Measurements from ENCODE around the gene MDFIC2. TPM values are rescaled to one million over a fixed set of nuclear protein-coding genes. Genes with fewer than 3 reads are reported as not detected.

The MDFIC2 gene
- polyA plus RNA-seq, 1 of the 3 experiments (the other 2 are of a cell fraction), result not detected

GRCh38 chr3:70225146-70225545 is 87.3 kb downstream of the MDFIC2 start:
- 66% methylated on average over 3 of the region's 3 CpGs for WGBS (ENCODE audit: low lambda C conversion rate)
- TF ChIP-seq CTCF (IDR thresholded peaks at IDR 0.05), result no peak
- no peak for TF ChIP-seq TAF1 (IDR thresholded peaks at IDR 0.05; ENCODE audit: borderline replicate concordance, low read depth, low read length)
- no peak for TF ChIP-seq NFIC (IDR thresholded peaks at IDR 0.05; ENCODE audit: borderline replicate concordance)
- DNase-seq, result no peak

GRCh38 chr3:70224337-70224736 is 88.1 kb downstream of the MDFIC2 start:
- ChIA-PET CTCF (no interaction called here), POLR2A (no interaction called here)

More at GRCh38 chr3:70225146-70225545, 87.3 kb downstream of the MDFIC2 start:
- no peak overlapping the region for H3K9ac ChIP-seq
- H3K9me3 ChIP-seq, result no peaks in the 10 kb centered on the region
- H3K4me3 ChIP-seq (ENCODE audit: low read depth in 2 of 2, low read length in 1 of 2), result no peak overlapping the region
- H3K27me3 ChIP-seq (ENCODE audit: insufficient read depth), result no peaks in the 10 kb centered on the region
- H3K79me2 ChIP-seq (ENCODE audit: insufficient read depth), result no peaks in the 10 kb centered on the region
- no peaks in the 10 kb centered on the region for H3K4me1 ChIP-seq (ENCODE audit: control insufficient read depth in 1 of 2, insufficient read depth in 2 of 2, low read depth in 1 of 2, low read length in 1 of 2)
- ChIA-PET CTCF (no interaction called here), POLR2A (no interaction called here)
- H3K36me3 ChIP-seq (replicated peaks in 1 of 2; ENCODE audit: control insufficient read depth in 1 of 2, insufficient read depth in 2 of 2, low read length in 1 of 2), result no peaks in the 10 kb centered on the region
- no peak overlapping the region for H2AFZ ChIP-seq (ENCODE audit: low read depth)
- H3K4me2 ChIP-seq, result no peak overlapping the region
- H3F3A ChIP-seq (replicated peaks; ENCODE audit: insufficient read depth), result no peaks in the 10 kb centered on the region
- no peak overlapping the region for H3K27ac ChIP-seq (ENCODE audit: low read depth in 2 of 2, low read length in 1 of 2)
- no peaks in the 10 kb centered on the region for H4K20me1 ChIP-seq (ENCODE audit: insufficient read depth)
- no peaks in the 10 kb centered on the region for H3K9me2 ChIP-seq

More at GRCh38 chr3:70224337-70224736, 88.1 kb downstream of the MDFIC2 start:
- H3K9ac ChIP-seq, result no peak overlapping the region
- no peaks in the 10 kb centered on the region for H3K36me3 ChIP-seq (replicated peaks in 1 of 2; ENCODE audit: control insufficient read depth in 1 of 2, insufficient read depth in 2 of 2, low read length in 1 of 2)
- no peaks in the 10 kb centered on the region for H3K9me2 ChIP-seq
- H3K4me3 ChIP-seq (ENCODE audit: low read depth in 2 of 2, low read length in 1 of 2), result no peak overlapping the region
- no peaks in the 10 kb centered on the region for H3F3A ChIP-seq (replicated peaks; ENCODE audit: insufficient read depth)
- no peaks in the 10 kb centered on the region for H3K79me2 ChIP-seq (ENCODE audit: insufficient read depth)
- no peaks in the 10 kb centered on the region for H3K9me3 ChIP-seq
- DNase-seq, result no peak
- 59% methylated on average over 5 of the region's 5 CpGs for WGBS (ENCODE audit: low lambda C conversion rate)
- no peaks in the 10 kb centered on the region for H3K4me1 ChIP-seq (ENCODE audit: control insufficient read depth in 1 of 2, insufficient read depth in 2 of 2, low read depth in 1 of 2, low read length in 1 of 2)
- no peaks in the 10 kb centered on the region for H4K20me1 ChIP-seq (ENCODE audit: insufficient read depth)
- TF ChIP-seq EP300 (IDR thresholded peaks at IDR 0.05; ENCODE audit: borderline replicate concordance in 1 of 2, low read depth in 1 of 2, low read length in 1 of 2) (no peak), ZBTB33 (IDR thresholded peaks at IDR 0.05; ENCODE audit: borderline replicate concordance, low read depth) (no peak), FOXM1 (IDR thresholded peaks at IDR 0.05; ENCODE audit: low read depth) (no peak), TAF1 (IDR thresholded peaks at IDR 0.05; ENCODE audit: borderline replicate concordance, low read depth, low read length) (no peak), MEF2A (IDR thresholded peaks at IDR 0.05; ENCODE audit: borderline replicate concordance, low read depth) (no peak), RAD21 (IDR thresholded peaks at IDR 0.05; ENCODE audit: low read length) (no peak), POLR2AphosphoS5 (IDR thresholded peaks at IDR 0.05; ENCODE audit: low read depth, low read length) (no peak), TEAD4 (IDR thresholded peaks at IDR 0.05; ENCODE audit: borderline replicate concordance, insufficient read depth) (no peak), GATA2 (CRISPR knock-in tag; IDR thresholded peaks at IDR 0.05) (no peak), CHD2 (IDR thresholded peaks at IDR 0.05; ENCODE audit: low read length, partially characterized antibody) (no peak), SIN3A (IDR thresholded peaks at IDR 0.05; ENCODE audit: borderline replicate concordance, low read depth, low read length) (no peak), TCF12 (IDR thresholded peaks at IDR 0.05) (no peak), IRF3 (IDR thresholded peaks at IDR 0.05; ENCODE audit: low read depth, low read length) (no peak), GABPA (IDR thresholded peaks at IDR 0.05; ENCODE audit: low read depth) (no peak), NRF1 (IDR thresholded peaks at IDR 0.05; ENCODE audit: low read depth, low read length) (no peak), NFIC (IDR thresholded peaks at IDR 0.05; ENCODE audit: borderline replicate concordance) (no peak), ELF1 (IDR thresholded peaks at IDR 0.05) (no peak), RXRA (IDR thresholded peaks at IDR 0.05; ENCODE audit: borderline replicate concordance, low read depth) (no peak)
- TF ChIP-seq, protein P1, sequence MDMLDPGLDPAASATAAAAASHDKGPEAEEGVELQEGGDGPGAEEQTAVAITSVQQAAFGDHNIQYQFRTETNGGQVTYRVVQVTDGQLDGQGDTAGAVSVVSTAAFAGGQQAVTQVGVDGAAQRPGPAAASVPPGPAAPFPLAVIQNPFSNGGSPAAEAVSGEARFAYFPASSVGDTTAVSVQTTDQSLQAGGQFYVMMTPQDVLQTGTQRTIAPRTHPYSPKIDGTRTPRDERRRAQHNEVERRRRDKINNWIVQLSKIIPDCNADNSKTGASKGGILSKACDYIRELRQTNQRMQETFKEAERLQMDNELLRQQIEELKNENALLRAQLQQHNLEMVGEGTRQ (IDR thresholded peaks at IDR 0.05; ENCODE audit: borderline replicate concordance, low read depth, low read length), result no peak
- TF ChIP-seq, protein P2, sequence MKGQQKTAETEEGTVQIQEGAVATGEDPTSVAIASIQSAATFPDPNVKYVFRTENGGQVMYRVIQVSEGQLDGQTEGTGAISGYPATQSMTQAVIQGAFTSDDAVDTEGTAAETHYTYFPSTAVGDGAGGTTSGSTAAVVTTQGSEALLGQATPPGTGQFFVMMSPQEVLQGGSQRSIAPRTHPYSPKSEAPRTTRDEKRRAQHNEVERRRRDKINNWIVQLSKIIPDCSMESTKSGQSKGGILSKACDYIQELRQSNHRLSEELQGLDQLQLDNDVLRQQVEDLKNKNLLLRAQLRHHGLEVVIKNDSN (IDR thresholded peaks at IDR 0.05; ENCODE audit: borderline replicate concordance, low read depth), result no peak
- no peaks in the 10 kb centered on the region for H3K27me3 ChIP-seq (ENCODE audit: insufficient read depth)
- H3K4me2 ChIP-seq, result no peak overlapping the region
- H3K27ac ChIP-seq (ENCODE audit: low read depth in 2 of 2, low read length in 1 of 2), result no peak overlapping the region
- no peak overlapping the region for H2AFZ ChIP-seq (ENCODE audit: low read depth)

All from SK-N-SH (cell line).